CD1c-positive myeloid dendritic cell (primary cell): ENCODE measurements around the gene WASF1.
"Not testable (repeated sequence)": the region's sequence is repeated elsewhere in the genome, so short reads cannot be mapped to it uniquely, and the experiment has no call there.

ENCODE experiments used
- DNase-seq: peaks from one replicate; pipeline ENCODE4 v3.0.0-alpha.2; 2016; ENCODE audit errors: extremely low spot score

The WASF1 gene

GRCh38 chr6:110173506-110174132 is 5.9 kb downstream of the WASF1 start:
- no peak for DNase-seq

GRCh38 chr6:110170081-110170480 is 9.4 kb downstream of the WASF1 start:
- DNase-seq = no peak

GRCh38 chr6:110158479-110158878 is 21.0 kb downstream of the WASF1 start:
- DNase-seq = no peak

GRCh38 chr6:110147870-110148269 is 31.6 kb downstream of the WASF1 start:
- no peak for DNase-seq

GRCh38 chr6:110140650-110141049 is 38.8 kb downstream of the WASF1 start:
- DNase-seq = no peak

- no peak for DNase-seq
These were observed 40.4 kb downstream of the WASF1 start for GRCh38 chr6:110139052-110139451.

GRCh38 chr6:110137924-110138887 is 41.3 kb downstream of the WASF1 start:
- no peak for DNase-seq

- DNase-seq = no peak
These were observed 49.1 kb downstream of the WASF1 start for GRCh38 chr6:110130362-110130761.

- DNase-seq = no peak
These were observed 51.1 kb downstream of the WASF1 start for GRCh38 chr6:110128418-110128817.

- no peak for DNase-seq
These were observed 54.1 kb downstream of the WASF1 start for GRCh38 chr6:110125361-110125760.

- DNase-seq = not testable (repeated sequence)
These were observed 57.8 kb downstream of the WASF1 start for GRCh38 chr6:110121655-110122054.

GRCh38 chr6:110116258-110116657 is 63.2 kb downstream of the WASF1 start:
- no peak for DNase-seq

- DNase-seq = no peak
These were observed 65.5 kb downstream of the WASF1 start for GRCh38 chr6:110114004-110114403.

GRCh38 chr6:110105296-110105695 is 74.2 kb downstream of the WASF1 start:
- no peak for DNase-seq

- no peak for DNase-seq
These were observed 76.2 kb downstream of the WASF1 start for GRCh38 chr6:110103260-110103659.

- no peak for DNase-seq
These were observed 77.1 kb downstream of the WASF1 start for GRCh38 chr6:110102411-110102810.

- DNase-seq = no peak
These were observed 77.6 kb downstream of the WASF1 start for GRCh38 chr6:110101885-110102284.

- no peak for DNase-seq
These were observed 80.9 kb downstream of the WASF1 start for GRCh38 chr6:110098511-110099116.

GRCh38 chr6:110097443-110097842 is 82.0 kb downstream of the WASF1 start:
- no peak for DNase-seq

GRCh38 chr6:110095935-110096334 is 83.5 kb downstream of the WASF1 start:
- DNase-seq = no peak

GRCh38 chr6:110095101-110095500 is 84.4 kb downstream of the WASF1 start:
- no peak for DNase-seq

- peak; percentile 3 for DNase-seq
These were observed 85.5 kb downstream of the WASF1 start for GRCh38 chr6:110093981-110094380.

- no peak for DNase-seq
These were observed 88.6 kb downstream of the WASF1 start for GRCh38 chr6:110090876-110091275.
